NT2/D1 (cell line): ENCODE results near the gene EP300.

Experiments used
- DNase-seq: peaks from one replicate; pipeline ENCODE4 v3.0.0-alpha.2; 2011; ENCODE audit warnings: low read depth, low spot score
- H3K27me3 ChIP-seq: 2 replicates; pipeline ENCODE4 v1.6.0; 2011; ENCODE audit warnings: mild to moderate bottlenecking; ENCODE audit not compliant: insufficient read length, insufficient read depth
- H3K36me3 ChIP-seq: 2 replicates; pipeline ENCODE4 v1.6.1; 2011; ENCODE audit warnings: mild to moderate bottlenecking, low read length, mixed read lengths; ENCODE audit not compliant: insufficient read depth, insufficient read length
- H3K4me1 ChIP-seq: 2 replicates; pipeline ENCODE4 v1.5.1; 2011; ENCODE audit not compliant: insufficient read depth, insufficient read length
- H3K4me3 ChIP-seq: 2 replicates; pipeline ENCODE4 v1.5.1; 2011; ENCODE audit warnings: low read depth; ENCODE audit not compliant: insufficient read length
- H3K9ac ChIP-seq: 2 replicates; pipeline ENCODE4 v1.6.0; 2011; ENCODE audit warnings: low read depth; ENCODE audit not compliant: insufficient read length
- H3K9me3 ChIP-seq: 2 replicates; pipeline ENCODE4 v1.5.1; 2011; ENCODE audit warnings: mild to moderate bottlenecking, low read length; ENCODE audit not compliant: insufficient read depth
- SUZ12 ChIP-seq: IDR thresholded peaks from 2 replicates; pipeline ENCODE4 v1.6.1; 2011; ENCODE audit not compliant: insufficient read length, insufficient read depth; ENCODE audit errors: extremely low read depth
- YY1 ChIP-seq: IDR thresholded peaks from 2 replicates; pipeline ENCODE4 v1.6.1; 2011; ENCODE audit not compliant: insufficient read length, insufficient read depth
- ZNF274 ChIP-seq: IDR thresholded peaks from 2 replicates; pipeline ENCODE4 v1.6.1; 2011; ENCODE audit warnings: mild to moderate bottlenecking, low read depth, low read length

The EP300 gene

DNA sequence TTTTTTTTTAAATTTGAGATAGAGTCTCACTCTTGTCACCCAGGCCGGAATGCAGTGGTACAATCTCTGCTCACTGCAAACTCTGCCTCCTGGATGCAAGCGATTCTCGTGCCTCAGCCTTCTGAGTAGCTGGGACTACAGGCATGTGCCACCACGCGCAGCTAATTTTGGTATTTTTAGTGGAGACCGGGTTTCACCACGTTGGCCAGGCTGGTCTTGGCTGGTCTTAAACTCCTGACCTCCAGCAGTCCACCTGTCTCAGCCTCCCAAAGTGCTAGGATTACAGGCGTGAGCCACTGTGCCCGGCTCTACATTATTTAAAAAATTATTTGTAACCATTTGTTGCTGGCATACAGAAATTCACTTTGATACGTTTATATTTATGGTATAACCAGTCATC is 18.6 kb downstream of the EP300 start:
- Histone ChIP-seq H3K36me3 (peaks cover 17% of the 10 kb centered on the region), H3K9me3 (no peaks in the 10 kb centered on the region), H3K9ac (no peak overlapping the region), H3K27me3 (no peaks in the 10 kb centered on the region), H3K4me1 (peaks cover 1% of the 10 kb centered on the region), H3K4me3 (no peak overlapping the region)
- TF ChIP-seq ZNF274: no peak
- TF ChIP-seq YY1: no peak
- TF ChIP-seq SUZ12: no peak
- DNase-seq: no peak

DNA sequence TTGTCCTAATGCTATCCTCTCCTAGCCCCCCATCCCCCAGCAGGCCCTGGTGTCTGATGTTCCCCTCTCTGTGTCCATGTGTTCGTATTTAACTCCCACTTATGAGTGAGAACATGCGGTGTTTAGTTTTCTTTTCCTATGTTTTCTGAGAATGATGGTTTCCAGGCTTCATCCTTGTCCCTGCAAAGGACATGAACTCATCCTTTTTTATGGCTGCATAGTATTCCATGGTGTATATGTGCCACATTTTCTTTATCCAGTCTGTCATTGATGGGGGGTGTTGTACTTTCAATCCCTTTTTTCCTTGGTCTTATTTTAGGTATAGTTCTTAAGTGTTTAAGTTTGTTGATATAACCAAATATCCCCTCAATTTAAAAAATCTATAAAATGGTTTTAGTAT is 23.9 kb downstream of the EP300 start:
- TF ChIP-seq YY1 (no peak), ZNF274 (no peak), SUZ12 (no peak)
- Histone ChIP-seq H3K9ac (no peak overlapping the region), H3K36me3 (peaks cover 36% of the 10 kb centered on the region), H3K4me1 (peaks cover 1% of the 10 kb centered on the region), H3K4me3 (no peak overlapping the region), H3K27me3 (no peaks in the 10 kb centered on the region), H3K9me3 (no peaks in the 10 kb centered on the region)
- no peak for DNase-seq

DNA sequence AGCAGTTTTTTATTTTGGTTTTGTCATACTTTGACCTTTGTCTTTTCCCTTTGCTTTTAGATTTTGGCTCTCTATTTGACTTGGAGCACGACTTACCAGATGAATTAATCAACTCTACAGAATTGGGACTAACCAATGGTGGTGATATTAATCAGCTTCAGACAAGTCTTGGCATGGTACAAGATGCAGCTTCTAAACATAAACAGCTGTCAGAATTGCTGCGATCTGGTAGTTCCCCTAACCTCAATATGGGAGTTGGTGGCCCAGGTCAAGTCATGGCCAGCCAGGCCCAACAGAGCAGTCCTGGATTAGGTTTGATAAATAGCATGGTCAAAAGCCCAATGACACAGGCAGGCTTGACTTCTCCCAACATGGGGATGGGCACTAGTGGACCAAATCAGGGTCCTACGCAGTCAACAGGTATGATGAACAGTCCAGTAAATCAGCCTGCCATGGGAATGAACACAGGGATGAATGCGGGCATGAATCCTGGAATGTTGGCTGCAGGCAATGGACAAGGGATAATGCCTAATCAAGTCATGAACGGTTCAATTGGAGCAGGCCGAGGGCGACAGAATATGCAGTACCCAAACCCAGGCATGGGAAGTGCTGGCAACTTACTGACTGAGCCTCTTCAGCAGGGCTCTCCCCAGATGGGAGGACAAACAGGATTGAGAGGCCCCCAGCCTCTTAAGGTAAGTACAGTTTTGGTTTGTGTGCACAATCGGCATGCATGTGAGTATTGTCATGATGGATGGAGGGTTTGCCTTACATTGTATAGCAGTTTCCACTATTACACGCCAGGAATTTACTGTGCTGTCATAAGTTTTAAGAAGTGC is 25.0 kb downstream of the EP300 start:
- H3K4me3 ChIP-seq: no peak overlapping the region
- TF ChIP-seq SUZ12 (no peak), YY1 (no peak), ZNF274 (no peak)
- no peaks in the 10 kb centered on the region for H3K27me3 ChIP-seq
- H3K36me3 ChIP-seq: peaks cover 36% of the 10 kb centered on the region
- DNase-seq: no peak
- no peak overlapping the region for H3K9ac ChIP-seq
- H3K4me1 ChIP-seq: peaks cover 1% of the 10 kb centered on the region
- H3K9me3 ChIP-seq: no peaks in the 10 kb centered on the region

DNA sequence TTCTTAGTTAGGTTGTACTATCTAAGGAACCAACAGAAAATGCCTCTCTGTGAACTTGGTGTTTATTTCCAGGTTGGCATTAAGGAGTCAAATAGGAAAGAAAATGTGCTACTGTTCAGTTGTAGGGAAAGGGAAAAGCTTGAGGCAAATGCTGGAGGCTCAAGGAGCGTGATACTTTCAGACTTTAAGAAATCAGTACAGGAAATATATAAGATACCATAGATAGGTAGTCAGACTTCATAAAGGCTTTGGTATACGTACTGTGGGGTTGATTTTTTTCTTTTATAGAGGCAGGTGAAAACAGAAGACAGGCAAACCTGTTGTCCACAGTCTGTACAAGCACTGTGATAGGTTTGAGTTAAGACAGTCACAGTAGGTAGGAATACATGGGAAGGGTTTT is 30.8 kb downstream of the EP300 start:
- TF ChIP-seq YY1 (no peak), SUZ12 (no peak), ZNF274 (no peak)
- Histone ChIP-seq H3K9ac (no peak overlapping the region), H3K9me3 (no peaks in the 10 kb centered on the region), H3K4me1 (no peaks in the 10 kb centered on the region), H3K4me3 (no peak overlapping the region), H3K36me3 (peaks cover 45% of the 10 kb centered on the region), H3K27me3 (no peaks in the 10 kb centered on the region)
- DNase-seq: no peak

DNA sequence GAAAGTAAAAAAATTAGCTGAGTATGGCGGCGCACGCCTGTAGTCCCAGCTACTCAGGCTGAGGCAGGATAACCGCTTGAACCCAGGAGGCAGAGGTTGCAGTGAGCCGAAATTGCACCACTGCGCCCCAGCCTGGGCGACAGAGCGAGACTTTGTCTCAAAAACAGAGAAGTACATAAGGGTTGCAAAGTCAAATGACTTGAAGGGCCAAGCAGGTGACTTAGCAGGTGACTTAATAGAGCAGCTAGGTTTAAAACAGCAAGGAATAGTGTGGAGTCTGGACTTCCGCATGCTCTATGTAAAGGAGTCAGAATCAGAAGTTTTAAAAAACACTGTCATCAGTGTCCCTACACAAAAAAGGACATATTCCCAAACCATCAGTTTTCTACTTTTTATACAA is 31.7 kb downstream of the EP300 start:
- Histone ChIP-seq H3K4me3 (no peak overlapping the region), H3K4me1 (no peaks in the 10 kb centered on the region), H3K9me3 (no peaks in the 10 kb centered on the region), H3K36me3 (peaks cover 44% of the 10 kb centered on the region), H3K27me3 (no peaks in the 10 kb centered on the region), H3K9ac (no peak overlapping the region)
- no peak for DNase-seq
- TF ChIP-seq YY1 (no peak), SUZ12 (no peak), ZNF274 (no peak)

DNA sequence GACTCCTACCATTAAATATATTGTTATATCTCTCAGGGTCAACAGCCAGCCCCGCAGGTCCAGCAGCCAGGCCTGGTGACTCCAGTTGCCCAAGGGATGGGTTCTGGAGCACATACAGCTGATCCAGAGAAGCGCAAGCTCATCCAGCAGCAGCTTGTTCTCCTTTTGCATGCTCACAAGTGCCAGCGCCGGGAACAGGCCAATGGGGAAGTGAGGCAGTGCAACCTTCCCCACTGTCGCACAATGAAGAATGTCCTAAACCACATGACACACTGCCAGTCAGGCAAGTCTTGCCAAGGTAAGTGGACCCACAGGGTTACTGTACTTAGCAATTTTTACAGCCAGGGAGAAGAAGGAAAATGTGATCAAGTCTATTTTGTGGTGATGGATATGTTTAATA is 35.1 kb downstream of the EP300 start:
- TF ChIP-seq YY1: no peak
- no peak for TF ChIP-seq ZNF274
- no peak for TF ChIP-seq SUZ12
- no peaks in the 10 kb centered on the region for H3K4me1 ChIP-seq
- no peak overlapping the region for H3K9ac ChIP-seq
- no peak for DNase-seq
- H3K4me3 ChIP-seq: no peak overlapping the region
- H3K9me3 ChIP-seq: no peaks in the 10 kb centered on the region
- no peaks in the 10 kb centered on the region for H3K27me3 ChIP-seq
- peaks cover 62% of the 10 kb centered on the region for H3K36me3 ChIP-seq

DNA sequence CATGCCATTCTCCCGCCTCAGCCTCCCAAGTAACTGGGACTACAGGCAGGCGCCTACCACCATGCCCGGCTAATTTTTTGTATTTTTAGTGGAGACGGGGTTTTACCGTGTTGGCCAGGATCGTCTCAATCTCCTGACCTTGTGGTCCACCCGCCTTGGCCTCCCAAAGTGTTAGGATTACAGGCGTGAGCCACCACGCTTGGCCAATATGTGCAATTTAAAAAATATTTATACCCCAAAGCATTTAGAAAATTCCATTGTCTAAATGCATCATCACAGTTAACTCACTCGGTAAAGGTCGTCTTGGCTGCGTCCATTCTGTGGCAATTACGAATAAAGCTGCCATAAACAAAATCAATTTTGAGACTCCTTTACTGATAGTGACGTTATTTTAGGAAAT is 36.2 kb downstream of the EP300 start:
- Histone ChIP-seq H3K4me3 (no peak overlapping the region), H3K4me1 (no peaks in the 10 kb centered on the region), H3K9ac (no peak overlapping the region), H3K9me3 (no peaks in the 10 kb centered on the region), H3K27me3 (no peaks in the 10 kb centered on the region), H3K36me3 (peaks cover 67% of the 10 kb centered on the region)
- DNase-seq: no peak
- no peak for TF ChIP-seq SUZ12
- TF ChIP-seq YY1: no peak
- no peak for TF ChIP-seq ZNF274
